ENCODE results near the gene CCDC6. TPM values are rescaled to one million over a fixed set of nuclear protein-coding genes. Genes with fewer than 3 reads are reported as not detected.

CCDC6 gene
- total RNA-seq, 1 donor from 2014 or later = 50.6 TPM

- Histone ChIP-seq H3K4me3 (no peak overlapping the region), H3K36me3 (no peaks in the 10 kb centered on the region), H3K27me3 (ENCODE audit: low read depth) (no peaks in the 10 kb centered on the region), H3K4me1 (no peaks in the 10 kb centered on the region), H3K9me3 (peaks cover 14% of the 10 kb centered on the region), H3K27ac (no peak overlapping the region)
- intact Hi-C loops (cut with DNase I) = no loop called here
- TF ChIP-seq CTCF (IDR thresholded peaks at IDR 0.05) = no peak
- ATAC-seq = no peak
- no peak for DNase-seq
Measured at GRCh38 chr10:59926086-59926485, 19.7 kb upstream of the CCDC6 start.

GRCh38 chr10:59922907-59923306, 16.6 kb upstream of the CCDC6 start:
- H3K4me1 ChIP-seq = no peaks in the 10 kb centered on the region
- no peak for TF ChIP-seq CTCF (IDR thresholded peaks at IDR 0.05)
- ATAC-seq = no peak
- no peak overlapping the region for H3K27ac ChIP-seq
- intact Hi-C loops (cut with DNase I) = no loop called here
- H3K36me3 ChIP-seq = no peaks in the 10 kb centered on the region
- peaks cover 14% of the 10 kb centered on the region for H3K9me3 ChIP-seq
- no peak overlapping the region for H3K4me3 ChIP-seq
- DNase-seq = no peak
- no peaks in the 10 kb centered on the region for H3K27me3 ChIP-seq (ENCODE audit: low read depth)

GRCh38 chr10:59917922-59918321, 11.6 kb upstream of the CCDC6 start:
- DNase-seq (no peak), ATAC-seq (no peak)
- H3K9me3 ChIP-seq = peaks cover 20% of the 10 kb centered on the region
- no peaks in the 10 kb centered on the region for H3K36me3 ChIP-seq
- no peaks in the 10 kb centered on the region for H3K27me3 ChIP-seq (ENCODE audit: low read depth)
- no peak overlapping the region for H3K27ac ChIP-seq
- intact Hi-C loops (cut with DNase I) = no loop called here
- H3K4me3 ChIP-seq = no peak overlapping the region
- TF ChIP-seq CTCF (IDR thresholded peaks at IDR 0.05) = no peak
- no peaks in the 10 kb centered on the region for H3K4me1 ChIP-seq

GRCh38 chr10:59913547-59914237, 7.3 kb upstream of the CCDC6 start:
- Histone ChIP-seq H3K4me3 (no peak overlapping the region), H3K9me3 (peaks cover 11% of the 10 kb centered on the region), H3K36me3 (no peaks in the 10 kb centered on the region), H3K4me1 (no peaks in the 10 kb centered on the region), H3K27ac (no peak overlapping the region), H3K27me3 (ENCODE audit: low read depth) (no peaks in the 10 kb centered on the region)
- intact Hi-C loops (cut with DNase I) = no loop called here
- ATAC-seq (no peak), DNase-seq (no peak)
- TF ChIP-seq CTCF (IDR thresholded peaks at IDR 0.05) = no peak

GRCh38 chr10:59910867-59911266, 4.5 kb upstream of the CCDC6 start:
- Histone ChIP-seq H3K27ac (no peak overlapping the region), H3K4me3 (no peak overlapping the region), H3K36me3 (no peaks in the 10 kb centered on the region), H3K4me1 (peaks cover 13% of the 10 kb centered on the region), H3K9me3 (peaks cover 11% of the 10 kb centered on the region), H3K27me3 (ENCODE audit: low read depth) (no peaks in the 10 kb centered on the region)
- DNase-seq (no peak), ATAC-seq (no peak)
- TF ChIP-seq CTCF (IDR thresholded peaks at IDR 0.05) = no peak
- intact Hi-C loops (cut with DNase I) = no loop called here
